Coronary artery (tissue), 2 donors: ENCODE data around the gene RNPEP.
A peak's percentile ranks its signal among the peaks of the same experiment; 100 is the strongest.

Source experiments
- DNase-seq: peaks from one replicate; pipeline ENCODE4 v3.0.0-alpha.2; 2017; ENCODE audit warnings: low spot score
- H3K27ac ChIP-seq, 2 donors: fragments of 200-600 bp; sonication (generic); one replicate each; pipeline ENCODE4 v1.5.1; 2016 to 2019
- H3K4me3 ChIP-seq: fragments of 200-600 bp; sonication (generic); 2 replicates; pipeline ENCODE4 v1.5.1; 2016; ENCODE audit warnings: mild to moderate bottlenecking, moderate library complexity
- CTCF ChIP-seq: fragments of 200-600 bp; sonication (generic); IDR thresholded peaks from one replicate; pipeline ENCODE4 v1.5.1; 2019; ENCODE audit warnings: antibody characterized with exemption

The RNPEP gene

GRCh38 chr1:201941420-201942128, 40.9 kb upstream of the RNPEP start:
- DNase-seq, result no peak
- H3K4me3 ChIP-seq, result peak overlapping the region; percentile 93
- TF ChIP-seq CTCF, result no peak
- peak overlapping the region; percentile 83 to 86 for H3K27ac ChIP-seq

GRCh38 chr1:201942129-201942495, 40.3 kb upstream of the RNPEP start:
- peak overlapping the region; percentile 93 for H3K4me3 ChIP-seq
- no peak for TF ChIP-seq CTCF
- peak overlapping the region; percentile 83 to 86 for H3K27ac ChIP-seq
- DNase-seq, result no peak

- DNase-seq, result no peak
- no peak for TF ChIP-seq CTCF
- Histone ChIP-seq H3K4me3 (peak overlapping the region; percentile 93), H3K27ac (peak overlapping the region; percentile 83 to 94)
Observed at GRCh38 chr1:201944002-201944401, 38.4 kb upstream of the RNPEP start.

GRCh38 chr1:201944639-201945038, 37.8 kb upstream of the RNPEP start:
- Histone ChIP-seq H3K4me3 (peak overlapping the region; percentile 93), H3K27ac (peak overlapping the region; percentile 83 to 94)
- no peak for TF ChIP-seq CTCF
- DNase-seq, result no peak

- Histone ChIP-seq H3K27ac (peak overlapping the region; percentile 83 to 94), H3K4me3 (peak overlapping the region; percentile 93)
- TF ChIP-seq CTCF, result peak; percentile 36
Observed at GRCh38 chr1:201945157-201945556, 37.3 kb upstream of the RNPEP start.

GRCh38 chr1:201945863-201946223, 36.6 kb upstream of the RNPEP start:
- TF ChIP-seq CTCF, result no peak
- peak overlapping the region; percentile 83 to 94 for H3K27ac ChIP-seq
- no peak for DNase-seq
- H3K4me3 ChIP-seq, result peak overlapping the region; percentile 93

More at GRCh38 chr1:201945157-201945556, 37.3 kb upstream of the RNPEP start:
- no peak for DNase-seq

- Histone ChIP-seq H3K4me3 (peak within 1 kb of the TSS; percentile 93), H3K27ac (peak within 1 kb of the TSS; percentile 94 to 95)
- no peak for TF ChIP-seq CTCF
- DNase-seq, result peak; percentile 98
Observed at GRCh38 chr1:201946224-201946908, 36.1 kb upstream of the RNPEP start, which contains the start of gene LMOD1. Gene LMOD1 (minus strand): TSS chr1:201946548. CDS start chr1:201946340, 208 bp downstream.
